DMS153 treated with DMSO at 0.1 percent for 48 hours (cell line): ENCODE measurements around the gene LCOR.
"Not testable (repeated sequence)": the region's sequence is repeated elsewhere in the genome, so short reads cannot be mapped to it uniquely, and the experiment has no call there.

Experiments
- DNase-seq: peaks from one replicate; lab custom pipeline; 2025; ENCODE audit not compliant: unreplicated experiment; lab: John Stamatoyannopoulos, UW

The LCOR gene

GRCh38 chr10:96924861-96925260 is 92.8 kb downstream of the LCOR start:
- no peak for DNase-seq

GRCh38 chr10:96930469-96930868 is 98.4 kb downstream of the LCOR start:
- DNase-seq = no peak

GRCh38 chr10:96935148-96935547 is 103.0 kb downstream of the LCOR start:
- DNase-seq = no peak

- DNase-seq = no peak
Observed at GRCh38 chr10:96935810-96936209, 103.7 kb downstream of the LCOR start.

GRCh38 chr10:96943161-96943560 is 111.1 kb downstream of the LCOR start:
- not testable (repeated sequence) for DNase-seq

- no peak for DNase-seq
Observed at GRCh38 chr10:96947036-96947435, 114.9 kb downstream of the LCOR start.

GRCh38 chr10:96949039-96949683 is 117.1 kb downstream of the LCOR start:
- no peak for DNase-seq

GRCh38 chr10:96951954-96952353 is 119.9 kb downstream of the LCOR start:
- no peak for DNase-seq

GRCh38 chr10:96955794-96956193 is 123.7 kb downstream of the LCOR start:
- DNase-seq = no peak

- DNase-seq = no peak
Observed at GRCh38 chr10:96958071-96958470, 126.0 kb downstream of the LCOR start.

GRCh38 chr10:96959733-96960132 is 127.6 kb downstream of the LCOR start:
- DNase-seq = no peak

- no peak for DNase-seq
Observed at GRCh38 chr10:96960872-96961271, 128.8 kb downstream of the LCOR start.

- no peak for DNase-seq
Observed at GRCh38 chr10:96964131-96964530, 132.0 kb downstream of the LCOR start.

GRCh38 chr10:96967847-96968246 is 135.7 kb downstream of the LCOR start:
- DNase-seq = no peak

- DNase-seq = no peak
Observed at GRCh38 chr10:96968682-96969423, 136.8 kb downstream of the LCOR start.

- no peak for DNase-seq
Observed at GRCh38 chr10:96971324-96971723, 139.2 kb downstream of the LCOR start.

GRCh38 chr10:96972264-96972663 is 140.2 kb downstream of the LCOR start:
- DNase-seq = no peak

- DNase-seq = no peak
Observed at GRCh38 chr10:96973809-96974747, 142.0 kb downstream of the LCOR start.

GRCh38 chr10:96975136-96975535 is 143.0 kb downstream of the LCOR start:
- DNase-seq = no peak

- no peak for DNase-seq
Observed at GRCh38 chr10:96978621-96979154, 146.6 kb downstream of the LCOR start.

- no peak for DNase-seq
Observed at GRCh38 chr10:96982149-96982930, 150.2 kb downstream of the LCOR start.
